Endodermal cell (in vitro differentiated cells): ENCODE measurements around the gene KRTAP10-3. TPM values are rescaled to one million over a fixed set of nuclear protein-coding genes. Genes with fewer than 3 reads are reported as not detected.
"Not testable (repeated sequence)": the region's sequence is repeated elsewhere in the genome, so short reads cannot be mapped to it uniquely, and the experiment has no call there.

ENCODE experiments used
- DNase-seq: peaks from one replicate; pipeline ENCODE4 v3.0.0-alpha.2; 2017
- H3K27ac ChIP-seq: 2 replicates; pipeline ENCODE4 v1.5.1; 2013; ENCODE audit warnings: mild to moderate bottlenecking, low read depth, low read length, moderate library complexity
- H3K27me3 ChIP-seq: 2 replicates; pipeline ENCODE4 v1.6.1; 2013; ENCODE audit warnings: mild to moderate bottlenecking, low read length, moderate library complexity; ENCODE audit not compliant: insufficient read depth, control insufficient read depth, poor library complexity, severe bottlenecking
- H3K36me3 ChIP-seq: 2 replicates; pipeline ENCODE4 v1.7.0; 2013; ENCODE audit warnings: mild to moderate bottlenecking, low read length, moderate library complexity; ENCODE audit not compliant: control insufficient read depth, insufficient read depth
- H3K4me1 ChIP-seq: one replicate; pipeline ENCODE4 v1.7.0; 2013; ENCODE audit warnings: low read length; ENCODE audit not compliant: control insufficient read depth, insufficient read depth
- H3K4me3 ChIP-seq: 2 replicates; pipeline ENCODE4 v1.5.1; 2013; ENCODE audit warnings: mild to moderate bottlenecking, low read length, moderate library complexity
- H3K9ac ChIP-seq: 2 replicates; pipeline ENCODE4 v1.6.1; 2013; ENCODE audit warnings: mild to moderate bottlenecking, low read length, moderate library complexity; ENCODE audit not compliant: poor library complexity, severe bottlenecking; ENCODE audit errors: extremely low read depth
- H3K9me3 ChIP-seq: 2 replicates; pipeline ENCODE4 v1.6.1; 2013; ENCODE audit warnings: mild to moderate bottlenecking, low read length, moderate library complexity; ENCODE audit not compliant: control insufficient read depth
- H3K27ac Mint-ChIP-seq: 2 replicates; pipeline ENCODE4 v1.8.0; 2020; ENCODE audit warnings: mixed read lengths
- H3K27me3 Mint-ChIP-seq: 2 replicates; pipeline ENCODE4 v1.8.0; 2021; ENCODE audit warnings: mild to moderate bottlenecking, mixed read lengths; ENCODE audit not compliant: insufficient read depth
- H3K36me3 Mint-ChIP-seq: 2 replicates; pipeline ENCODE4 v1.8.0; 2020; ENCODE audit warnings: low read depth, mixed read lengths
- H3K4me1 Mint-ChIP-seq: 2 replicates; pipeline ENCODE4 v1.8.0; 2020; ENCODE audit warnings: mixed read lengths
- H3K4me3 Mint-ChIP-seq: 2 replicates; pipeline ENCODE4 v1.8.0; 2020; ENCODE audit warnings: mild to moderate bottlenecking, moderate library complexity, mixed read lengths
- H3K9me3 Mint-ChIP-seq: 2 replicates; pipeline ENCODE4 v1.8.0; 2020; ENCODE audit warnings: mild to moderate bottlenecking, mixed read lengths
- WGBS, 2 experiments: methylation state at CpG; one replicate each; pipeline versions ENCODE4 v1.1.5 to v1.1.7; 2013; ENCODE audit warnings: missing lambda C conversion rate in 2 of 2, mixed read lengths in 1 of 2; ENCODE audit not compliant: insufficient coverage in 1 of 2, insufficient read length in 1 of 2; 5-methylcytosine and 5-hydroxymethylcytosine counted together
- total RNA-seq, 2 donors: library from RNA; stranded (reverse); fragmentation: NEBNext Ultra II Directional in 1 of 2; extraction: Animal tissue kit (Norgen Biotek cat#: 25700) in 1 of 2; gene quantifications; 2 replicates in 1 of 2; 3 replicates in 1 of 2; pipeline ENCODE4 v1.2.1, GENCODE V29; 2021
- TF ChIP-seq, protein P1 (sequence below): fragments of 200-600 bp; sonication (generic); conservative IDR thresholded peaks from 2 replicates; pipeline ENCODE4 v1.5.0; 2021; ENCODE audit warnings: antibody characterized with exemption, mild to moderate bottlenecking

Gene KRTAP10-3
- total RNA-seq, 2 donors from 2014 or later = not detected

DNA sequence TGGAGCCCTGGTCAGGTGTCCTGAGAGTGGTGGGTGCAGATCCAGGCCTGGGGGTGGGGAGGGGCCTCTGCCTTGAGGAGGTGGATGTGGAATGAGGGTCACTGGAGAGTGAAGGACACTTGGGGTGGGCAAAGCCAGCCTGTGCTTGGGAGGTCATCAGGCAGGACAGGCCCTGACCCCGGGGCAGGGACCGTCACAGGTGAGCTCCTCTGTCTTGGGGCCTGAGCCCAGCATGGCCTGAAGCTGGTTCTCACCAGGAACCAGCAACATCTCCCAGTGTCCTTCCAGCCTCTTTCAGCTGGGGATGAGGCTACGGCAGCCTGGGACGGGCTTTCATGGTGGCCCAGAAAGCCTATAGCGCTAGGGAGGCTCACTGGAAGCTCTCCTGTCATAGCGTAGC, 6.5 kb downstream of the KRTAP10-3 start:
- DNase-seq = peak; percentile 39
- Histone ChIP-seq H3K9ac (no peak overlapping the region), H3K36me3 (no peaks in the 10 kb centered on the region), H3K4me3 (no peak overlapping the region), H3K27ac (no peak overlapping the region), H3K27me3 (no peaks in the 10 kb centered on the region), H3K4me1 (no peaks in the 10 kb centered on the region), H3K9me3 (no peaks in the 10 kb centered on the region)
- Mint-ChIP-seq H3K4me1 (peaks cover 14% of the 10 kb centered on the region), H3K9me3 (no peaks in the 10 kb centered on the region), H3K27ac (no peak overlapping the region), H3K36me3 (no peaks in the 10 kb centered on the region), H3K4me3 (no peak overlapping the region), H3K27me3 (peaks cover under 1% of the 10 kb centered on the region)
- 77 to 95% methylated on average over 4 to 6 of the region's 6 CpGs for WGBS, 2 experiments
- TF ChIP-seq, protein P1, sequence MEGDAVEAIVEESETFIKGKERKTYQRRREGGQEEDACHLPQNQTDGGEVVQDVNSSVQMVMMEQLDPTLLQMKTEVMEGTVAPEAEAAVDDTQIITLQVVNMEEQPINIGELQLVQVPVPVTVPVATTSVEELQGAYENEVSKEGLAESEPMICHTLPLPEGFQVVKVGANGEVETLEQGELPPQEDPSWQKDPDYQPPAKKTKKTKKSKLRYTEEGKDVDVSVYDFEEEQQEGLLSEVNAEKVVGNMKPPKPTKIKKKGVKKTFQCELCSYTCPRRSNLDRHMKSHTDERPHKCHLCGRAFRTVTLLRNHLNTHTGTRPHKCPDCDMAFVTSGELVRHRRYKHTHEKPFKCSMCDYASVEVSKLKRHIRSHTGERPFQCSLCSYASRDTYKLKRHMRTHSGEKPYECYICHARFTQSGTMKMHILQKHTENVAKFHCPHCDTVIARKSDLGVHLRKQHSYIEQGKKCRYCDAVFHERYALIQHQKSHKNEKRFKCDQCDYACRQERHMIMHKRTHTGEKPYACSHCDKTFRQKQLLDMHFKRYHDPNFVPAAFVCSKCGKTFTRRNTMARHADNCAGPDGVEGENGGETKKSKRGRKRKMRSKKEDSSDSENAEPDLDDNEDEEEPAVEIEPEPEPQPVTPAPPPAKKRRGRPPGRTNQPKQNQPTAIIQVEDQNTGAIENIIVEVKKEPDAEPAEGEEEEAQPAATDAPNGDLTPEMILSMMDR = no peak

DNA sequence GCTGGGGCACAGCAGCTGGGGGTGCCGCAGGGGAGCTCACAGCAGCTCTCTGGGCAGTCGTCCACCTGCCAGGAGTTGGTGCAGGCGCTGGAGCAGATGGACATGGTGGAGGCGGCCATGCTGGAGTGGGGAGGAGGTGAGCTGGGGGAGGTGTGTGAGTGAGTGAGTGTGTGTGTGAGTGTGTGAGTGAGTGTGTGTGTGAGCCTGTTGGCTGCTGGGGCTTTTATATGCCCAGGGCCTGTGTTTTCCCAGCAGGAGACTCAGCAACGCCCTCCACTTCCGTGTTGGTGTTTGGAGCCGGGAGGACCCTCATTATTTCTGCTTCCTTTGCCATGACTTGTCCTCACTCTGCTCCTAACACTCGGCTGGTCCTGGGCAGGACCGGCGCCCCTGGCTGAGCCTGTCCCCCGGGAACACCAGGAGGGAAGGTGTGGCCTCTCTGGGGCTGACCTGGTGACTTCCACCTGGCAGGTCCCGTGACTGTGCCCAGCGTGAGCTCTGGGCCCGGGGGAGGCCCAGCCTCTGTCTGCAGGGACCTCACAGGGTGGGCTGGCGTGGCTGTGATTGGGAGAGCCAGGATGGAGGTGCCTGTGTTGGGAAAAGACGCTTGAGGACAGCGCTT, 7.1 kb downstream of the KRTAP10-3 start, which contains the start of gene KRTAP10-2:
Gene KRTAP10-2 (minus strand): TSS at position 166 of the 622 bp plus-strand sequence. CDS start 47 bp downstream, at position 119.
- no peak within 1 kb of the TSS for H3K9ac ChIP-seq
- no peaks in the 10 kb centered on the region for H3K4me1 ChIP-seq
- Mint-ChIP-seq H3K27me3 (peaks cover 1% of the 10 kb centered on the region), H3K9me3 (peaks cover 6% of the 10 kb centered on the region), H3K4me3 (no peak within 1 kb of the TSS), H3K4me1 (peaks cover 14% of the 10 kb centered on the region), H3K27ac (peak within 1 kb of the TSS; percentile 38), H3K36me3 (no peaks in the 10 kb centered on the region)
- H3K27ac ChIP-seq = no peak within 1 kb of the TSS
- WGBS, 2 experiments = 83 to 89% methylated on average over 5 to 17 of the region's 17 CpGs
- no peak within 1 kb of the TSS for H3K4me3 ChIP-seq
- H3K27me3 ChIP-seq = no peaks in the 10 kb centered on the region
- no peaks in the 10 kb centered on the region for H3K9me3 ChIP-seq
- H3K36me3 ChIP-seq = no peaks in the 10 kb centered on the region
- peak; percentile 55 for DNase-seq
- TF ChIP-seq, protein P1 = no peak

DNA sequence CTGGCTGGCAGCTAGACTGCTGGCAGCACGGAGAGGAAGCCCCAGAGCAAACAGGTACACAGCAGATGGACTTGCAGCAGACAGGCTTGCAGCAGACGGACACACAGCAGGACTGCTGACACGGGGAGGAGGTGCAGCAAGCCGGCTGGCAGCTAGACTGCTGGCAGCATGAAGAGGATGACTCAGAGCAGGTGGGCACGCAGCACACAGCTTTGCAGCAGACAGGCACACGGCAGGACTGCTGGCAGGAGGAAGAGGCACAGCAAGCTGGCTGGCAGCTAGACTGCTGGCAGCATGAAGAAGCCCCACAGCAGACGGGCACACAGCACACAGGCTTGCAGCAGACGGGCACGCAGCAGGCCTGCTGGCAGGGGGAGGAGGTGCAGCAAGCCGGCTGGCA, 7.8 kb downstream of the KRTAP10-3 start:
- DNase-seq = no peak
- Histone ChIP-seq H3K27me3 (no peaks in the 10 kb centered on the region), H3K9ac (no peak overlapping the region), H3K36me3 (no peaks in the 10 kb centered on the region), H3K4me3 (no peak overlapping the region), H3K27ac (no peak overlapping the region), H3K4me1 (no peaks in the 10 kb centered on the region), H3K9me3 (no peaks in the 10 kb centered on the region)
- TF ChIP-seq, protein P1 = no peak
- 73 to 81% methylated on average over 7 to 10 of the region's 10 CpGs for WGBS, 2 experiments
- H3K27me3 Mint-ChIP-seq = peaks cover 1% of the 10 kb centered on the region
- H3K4me1 Mint-ChIP-seq = peaks cover 14% of the 10 kb centered on the region
- no peak overlapping the region for H3K27ac Mint-ChIP-seq
- peaks cover 9% of the 10 kb centered on the region for H3K9me3 Mint-ChIP-seq
- H3K36me3 Mint-ChIP-seq = no peaks in the 10 kb centered on the region
- H3K4me3 Mint-ChIP-seq = no peak overlapping the region

DNA sequence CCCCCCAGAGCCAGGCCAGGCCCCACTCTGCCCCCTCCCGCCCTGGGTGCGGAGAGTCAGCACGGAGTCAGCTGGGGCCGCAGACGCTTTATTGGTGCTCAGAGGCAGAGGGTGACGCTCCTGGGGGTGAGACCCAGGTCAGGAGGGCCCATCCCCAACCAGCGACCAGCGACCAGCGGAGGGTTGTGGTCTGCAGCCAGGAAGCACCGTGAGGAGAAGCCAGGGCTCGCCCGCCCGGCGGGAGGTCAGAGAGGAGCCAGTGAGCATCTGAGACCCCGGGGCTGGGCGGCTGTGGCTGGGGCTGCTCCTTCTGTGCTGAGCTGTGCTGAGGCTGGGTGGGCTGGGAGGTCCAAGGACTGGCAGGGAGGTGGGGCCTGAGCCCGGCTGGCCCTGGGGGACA, 8.3 kb downstream of the KRTAP10-3 start:
- H3K4me1 ChIP-seq, H3K27ac Mint-ChIP-seq, H3K27ac ChIP-seq, H3K36me3 ChIP-seq, H3K4me3 ChIP-seq, H3K4me3 Mint-ChIP-seq, H3K27me3 ChIP-seq, H3K9ac ChIP-seq, H3K36me3 Mint-ChIP-seq, H3K27me3 Mint-ChIP-seq, H3K9me3 ChIP-seq: not testable (repeated sequence)
- Mint-ChIP-seq H3K4me1 (peaks cover 14% of the 10 kb centered on the region), H3K9me3 (peaks cover 14% of the 10 kb centered on the region)
- WGBS, 2 experiments = 87 to 100% methylated on average over 1 to 17 of the region's 17 CpGs
- DNase-seq = peak; percentile 61
